HG03045 (cell line): Measurements from ENCODE around the gene LRRC15.

Experiments used
- ATAC-seq: cut with Tn5 transposase; IDR thresholded peaks from one replicate; pipeline ENCODE4 v1.9.1; 2021; ENCODE audit warnings: mild to moderate bottlenecking, moderate library complexity; ENCODE audit not compliant: unreplicated experiment

Gene LRRC15

DNA sequence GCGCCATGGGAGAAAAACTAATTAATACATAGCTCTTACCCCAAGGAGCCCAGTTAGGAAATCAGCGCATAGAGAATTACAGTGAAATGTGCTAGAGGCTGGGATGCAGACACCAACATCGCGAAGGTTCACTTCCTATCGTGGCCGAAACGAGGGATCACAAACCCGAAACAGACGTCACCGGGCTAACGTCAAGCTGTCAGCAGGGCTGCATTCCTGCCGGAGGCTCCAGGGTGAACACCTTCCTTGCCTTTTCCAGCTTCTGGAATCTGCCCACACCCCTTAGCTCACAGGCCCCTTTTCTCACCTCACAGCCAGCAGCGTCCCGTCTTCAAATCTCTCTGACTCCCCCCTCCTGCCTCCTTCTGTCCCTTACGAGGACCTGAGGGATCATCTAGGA is 16.5 kb upstream of the LRRC15 start:
- no peak for ATAC-seq

DNA sequence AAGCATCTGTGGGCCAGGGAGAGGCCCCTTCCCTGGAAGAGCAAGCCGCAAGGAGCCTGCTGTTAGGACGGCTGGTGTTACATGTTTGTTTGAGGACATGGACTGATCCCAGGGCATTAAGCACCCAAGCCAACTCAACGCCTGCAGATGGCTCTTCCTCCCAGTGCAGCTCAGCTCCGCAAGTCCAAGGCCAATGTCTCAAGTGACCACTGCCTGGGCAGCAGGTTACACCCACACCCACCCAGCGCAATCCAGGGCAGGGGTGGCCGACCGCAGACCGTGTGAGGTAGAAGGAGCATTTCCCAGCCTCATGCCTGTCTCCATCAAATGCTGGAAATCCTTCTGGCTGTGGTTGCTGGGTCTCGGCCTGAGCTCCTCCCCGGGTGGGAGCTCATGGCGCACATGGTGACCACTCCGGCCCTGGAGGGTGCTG is 15.0 kb upstream of the LRRC15 start:
- ATAC-seq, result no peak

DNA sequence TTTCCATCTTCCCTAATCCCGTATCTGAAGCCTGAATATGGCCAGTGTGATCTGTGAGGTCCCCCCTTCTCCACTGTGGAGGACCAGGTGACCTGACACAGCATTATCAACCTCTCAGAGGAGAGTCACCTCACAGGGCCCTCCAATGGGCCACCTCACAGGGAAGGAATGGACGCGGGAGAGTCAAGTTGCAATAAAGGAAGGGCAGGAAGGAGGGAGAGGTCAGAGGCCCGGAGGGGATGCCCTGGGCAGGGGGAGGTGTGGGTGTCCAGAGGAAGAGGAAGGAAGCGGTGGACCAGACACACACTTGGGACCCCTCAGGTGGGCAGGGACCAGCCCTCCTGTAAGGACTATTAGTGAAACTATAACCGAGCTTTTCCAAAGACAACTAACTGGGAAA is 14.6 kb upstream of the LRRC15 start:
- no peak for ATAC-seq

DNA sequence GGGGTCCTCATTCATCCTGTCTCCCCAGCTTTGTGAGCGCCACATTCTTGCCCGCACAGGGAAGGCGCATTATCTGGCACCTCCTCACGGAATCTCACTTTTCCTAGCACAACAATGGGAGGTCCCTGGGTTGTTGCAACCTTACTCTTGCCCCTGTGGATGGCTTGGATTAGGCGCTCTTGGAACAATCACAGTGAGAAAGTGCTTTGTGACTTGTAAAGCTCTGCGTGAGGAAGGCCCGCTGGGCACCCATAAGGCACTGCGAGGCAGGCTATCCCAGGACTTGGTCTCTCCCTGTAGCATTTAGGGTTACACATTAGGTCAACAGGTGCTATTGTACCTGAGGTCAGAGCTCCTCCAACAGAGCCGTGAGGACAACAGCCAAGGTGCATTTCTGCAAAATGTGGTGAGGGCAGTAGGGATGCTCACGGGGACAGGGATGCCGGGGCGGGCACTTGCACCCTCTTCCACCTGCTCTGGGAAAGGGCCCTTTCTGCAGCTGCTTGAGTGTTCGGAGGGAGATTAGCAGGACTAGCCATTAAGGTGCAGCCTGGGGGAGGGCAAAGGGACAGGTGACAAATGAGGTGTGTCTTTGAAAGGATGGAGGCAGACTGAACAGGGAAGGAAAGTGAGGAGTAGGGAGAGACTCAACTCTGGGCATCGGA is 13.9 kb upstream of the LRRC15 start:
- no peak for ATAC-seq

DNA sequence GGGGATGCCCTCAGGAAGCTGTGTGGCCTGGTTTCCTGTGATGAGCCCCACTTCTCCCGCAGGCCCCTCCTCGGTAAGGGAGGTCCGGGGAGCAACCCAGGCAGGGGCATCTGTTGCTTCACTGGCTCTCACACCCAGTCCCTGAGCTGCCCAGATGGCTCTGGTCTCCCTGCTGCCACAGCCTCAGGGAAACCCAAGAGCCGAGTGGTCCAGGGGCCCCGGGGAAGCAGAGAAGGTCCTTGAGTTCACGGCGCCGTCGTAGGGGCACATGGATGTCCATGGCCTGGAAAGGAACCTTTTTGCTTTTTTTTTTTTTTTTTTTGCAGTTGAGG is 13.3 kb upstream of the LRRC15 start:
- no peak for ATAC-seq

DNA sequence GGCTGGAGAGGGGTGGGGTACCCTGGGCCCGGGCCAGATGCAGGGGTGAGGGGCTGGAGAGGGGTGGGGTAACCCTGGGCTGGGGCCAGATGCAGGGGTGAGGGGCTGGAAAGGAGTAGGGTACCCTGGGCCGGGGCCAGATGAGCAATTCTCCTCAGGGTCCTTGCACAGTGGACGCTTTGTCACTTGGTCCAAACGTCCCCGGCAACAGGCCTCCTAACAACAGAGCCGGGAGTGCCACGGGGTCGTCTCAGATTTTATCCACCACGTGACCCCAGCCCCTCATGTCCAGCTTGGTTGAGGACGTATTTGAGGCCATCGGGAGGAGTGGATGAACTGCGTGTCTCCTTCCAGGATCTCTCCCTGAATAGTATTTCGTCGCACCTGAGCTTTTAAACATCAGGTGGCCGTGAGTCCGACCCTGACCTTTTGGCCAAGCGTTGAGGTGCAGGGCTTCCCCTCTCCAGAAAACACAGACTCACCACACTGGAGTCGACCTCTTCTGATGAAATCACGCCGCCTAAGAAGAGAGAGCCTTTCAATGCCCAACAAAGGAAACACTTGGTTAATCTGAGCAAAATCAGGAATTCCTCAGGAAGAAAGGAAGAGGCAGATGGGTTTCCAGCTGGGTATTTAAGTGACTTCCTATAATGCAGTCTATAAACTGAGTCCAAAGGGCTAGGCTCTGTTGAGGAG is 12.8 kb upstream of the LRRC15 start:
- ATAC-seq, result no peak

DNA sequence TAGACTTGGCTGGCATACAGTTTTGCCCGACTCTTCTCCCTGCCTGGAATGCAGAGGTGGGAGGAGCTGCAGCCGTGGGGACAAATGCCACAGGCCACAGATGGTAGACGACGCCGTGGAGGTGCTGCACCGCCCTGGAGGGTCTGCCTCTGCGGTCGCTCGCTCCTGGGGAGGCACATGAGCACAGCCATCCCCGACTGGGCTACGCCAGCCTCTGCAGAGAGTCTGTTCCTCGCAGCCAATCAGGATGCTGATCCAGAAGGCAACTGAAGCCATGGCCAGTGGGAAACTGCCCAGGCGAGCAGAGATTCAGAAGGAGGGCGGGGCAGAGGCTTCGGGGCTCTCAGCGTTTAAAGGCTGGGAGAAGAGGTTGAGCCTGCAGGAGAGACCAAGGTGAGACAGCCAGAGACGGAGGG is 11.9 kb upstream of the LRRC15 start:
- ATAC-seq, result no peak

DNA sequence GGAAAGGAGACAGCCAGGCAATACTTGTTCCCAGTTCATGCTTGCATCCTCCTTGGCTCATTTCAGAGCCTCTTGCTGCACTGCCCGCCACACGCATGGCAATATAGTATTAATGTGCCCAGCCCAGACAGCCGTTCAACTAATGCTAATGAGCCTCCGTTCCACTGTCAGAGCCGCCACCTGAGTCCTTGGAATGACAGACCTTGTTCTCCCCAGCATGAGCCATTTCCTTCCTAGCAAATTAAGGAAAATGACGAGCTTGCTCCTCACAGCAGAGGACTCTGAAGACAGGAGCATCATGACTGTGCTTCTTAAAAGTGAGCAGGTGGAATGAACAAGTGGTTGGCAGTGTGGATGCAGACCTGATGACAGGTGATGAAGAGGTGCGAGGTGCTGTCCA is 10.8 kb upstream of the LRRC15 start:
- ATAC-seq, result no peak

DNA sequence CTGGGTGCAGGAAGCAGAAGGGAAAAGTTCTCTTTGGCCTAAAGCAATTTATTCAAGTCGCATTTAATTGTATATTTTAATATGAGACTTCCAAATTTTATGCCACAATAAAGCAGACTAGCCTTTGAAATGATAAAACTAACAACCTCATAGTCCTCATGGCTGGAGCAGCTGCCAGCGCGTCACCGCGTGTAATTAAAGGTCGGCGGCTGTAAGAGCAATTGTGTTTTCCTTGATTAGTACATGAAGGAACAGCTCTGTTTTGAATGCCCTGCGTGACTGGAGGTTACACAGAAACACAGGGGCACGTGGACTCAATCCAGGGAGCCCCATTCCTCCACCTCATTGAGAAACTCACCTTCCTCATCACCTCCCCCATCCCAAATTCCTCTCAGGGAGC is 10.1 kb upstream of the LRRC15 start:
- no peak for ATAC-seq

DNA sequence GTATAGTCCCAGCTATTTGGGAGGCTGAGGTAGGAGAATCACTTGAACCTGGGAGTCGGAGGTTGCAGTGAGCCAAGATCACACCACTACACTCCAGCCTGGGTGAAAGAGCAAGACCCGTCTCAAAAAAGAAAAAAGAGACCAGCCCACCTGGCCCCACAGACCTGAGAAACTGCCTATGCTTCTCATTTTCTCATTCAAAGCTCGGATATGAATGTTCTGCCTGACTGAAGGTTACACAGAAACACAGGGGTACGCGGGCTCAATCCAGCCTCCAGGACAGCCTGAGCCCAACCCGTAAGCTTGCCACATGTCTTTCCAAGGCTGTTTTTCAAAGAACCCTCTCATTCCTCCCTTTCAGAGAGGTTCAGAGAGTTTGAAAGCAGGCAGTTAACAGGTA is 9.7 kb upstream of the LRRC15 start:
- no peak for ATAC-seq

DNA sequence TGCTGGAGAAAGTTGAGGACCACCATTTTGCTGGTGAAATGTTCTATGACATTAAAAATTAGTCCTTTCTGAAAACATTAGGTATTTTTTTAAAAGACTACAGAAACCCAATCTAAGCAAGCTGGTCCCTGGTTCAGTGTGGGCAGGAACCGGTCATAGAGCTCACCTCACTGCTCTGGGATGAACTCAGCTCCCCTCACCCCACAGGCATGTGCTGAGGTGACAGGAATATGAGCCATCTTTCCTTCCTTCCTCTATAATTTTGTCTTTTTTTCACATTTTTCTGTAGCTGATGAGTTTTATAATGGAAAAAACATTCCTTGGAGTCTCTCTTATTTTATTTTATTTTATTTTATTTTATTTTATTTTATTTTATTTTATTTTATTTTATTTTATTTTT is 8.2 kb upstream of the LRRC15 start:
- ATAC-seq, result no peak

DNA sequence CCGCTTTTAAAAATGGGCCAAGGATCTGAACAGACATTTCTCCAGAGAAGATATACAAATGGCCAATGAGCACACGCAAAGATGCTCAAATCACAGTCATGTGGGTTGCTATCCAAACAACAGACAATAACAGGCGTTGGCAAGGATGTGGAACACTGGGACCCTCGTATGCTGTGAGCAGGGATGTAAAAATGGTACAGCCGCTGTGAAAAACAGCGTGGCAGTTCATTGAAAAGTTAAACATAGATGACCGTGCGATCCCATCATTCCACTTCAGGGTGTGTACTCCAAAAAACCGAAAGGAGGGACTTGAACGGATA is 6.7 kb upstream of the LRRC15 start:
- ATAC-seq, result no peak

DNA sequence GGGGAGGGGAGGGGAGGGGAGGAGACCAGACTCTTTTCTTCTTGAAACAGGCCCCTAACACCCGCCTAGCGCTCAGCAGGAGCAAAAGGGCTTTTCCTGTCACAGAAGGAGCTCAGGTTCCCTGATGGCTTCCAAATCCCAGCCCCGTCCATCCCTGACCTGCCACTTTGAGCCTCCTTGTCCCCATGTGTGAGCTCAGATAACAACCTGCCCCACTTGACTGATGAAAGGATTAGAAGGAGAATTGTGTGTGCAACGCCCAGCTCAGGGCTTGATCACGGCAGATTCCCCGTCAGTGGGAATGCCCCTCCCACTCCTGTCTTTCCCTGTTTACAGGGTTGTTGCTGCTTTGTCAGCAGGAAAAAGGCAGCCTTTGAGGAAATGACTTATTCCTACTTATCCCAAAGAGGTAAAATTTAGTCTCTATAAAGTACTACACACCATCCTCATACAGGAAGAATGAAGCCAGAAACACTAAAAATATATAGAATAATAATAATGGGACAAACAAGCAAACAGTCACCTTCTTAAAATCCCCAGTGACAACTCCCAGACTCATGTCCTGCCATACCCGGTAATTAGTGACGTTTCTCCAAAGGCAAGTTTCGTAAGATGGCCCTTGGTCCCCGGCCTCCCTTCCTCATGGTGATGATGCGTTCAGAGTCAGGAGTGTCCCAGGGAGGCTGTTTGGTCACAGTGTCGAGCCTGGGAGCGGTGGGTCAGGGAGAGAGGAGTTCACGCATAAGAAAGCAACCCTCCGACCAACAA is 6.1 kb upstream of the LRRC15 start:
- ATAC-seq, result no peak

DNA sequence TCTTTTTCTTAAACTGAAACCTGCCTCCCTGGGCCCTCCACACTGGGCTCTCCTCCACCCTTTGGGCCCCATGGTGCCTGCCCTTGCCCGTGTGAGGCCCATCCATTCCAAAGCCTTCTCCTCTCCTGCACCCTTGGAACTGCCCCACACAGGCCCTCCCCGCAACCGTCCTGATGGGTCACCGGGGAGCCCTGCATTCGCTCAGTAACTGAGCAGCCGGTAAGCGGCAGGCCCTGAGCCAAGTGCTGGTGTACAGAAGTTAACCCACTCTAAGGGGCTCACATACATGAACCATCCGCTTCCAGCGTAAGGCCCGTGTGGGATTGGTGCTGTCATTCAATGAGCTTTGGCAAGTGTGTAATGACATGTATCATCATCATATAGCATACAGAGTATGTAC is 5.4 kb upstream of the LRRC15 start:
- ATAC-seq, result no peak

DNA sequence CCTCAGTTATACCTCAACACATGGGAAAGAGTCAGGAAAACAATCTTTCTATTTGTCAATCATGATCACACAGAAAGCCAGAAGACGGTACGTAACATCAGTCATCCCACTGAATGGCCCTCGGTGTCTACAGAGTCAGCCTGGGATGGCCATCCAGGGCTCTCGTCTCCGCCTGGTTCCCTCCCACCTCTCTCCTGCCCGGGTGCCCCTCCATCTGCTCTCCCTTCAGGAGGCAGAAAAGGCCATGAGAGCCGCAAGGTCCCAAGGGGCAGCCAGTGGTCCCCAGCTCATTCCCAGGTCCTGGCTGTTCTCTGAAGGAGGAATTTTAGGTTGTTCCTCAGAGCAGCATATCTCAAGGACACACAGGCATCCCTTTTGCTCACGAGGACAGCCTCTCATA is 4.4 kb upstream of the LRRC15 start:
- no peak for ATAC-seq

DNA sequence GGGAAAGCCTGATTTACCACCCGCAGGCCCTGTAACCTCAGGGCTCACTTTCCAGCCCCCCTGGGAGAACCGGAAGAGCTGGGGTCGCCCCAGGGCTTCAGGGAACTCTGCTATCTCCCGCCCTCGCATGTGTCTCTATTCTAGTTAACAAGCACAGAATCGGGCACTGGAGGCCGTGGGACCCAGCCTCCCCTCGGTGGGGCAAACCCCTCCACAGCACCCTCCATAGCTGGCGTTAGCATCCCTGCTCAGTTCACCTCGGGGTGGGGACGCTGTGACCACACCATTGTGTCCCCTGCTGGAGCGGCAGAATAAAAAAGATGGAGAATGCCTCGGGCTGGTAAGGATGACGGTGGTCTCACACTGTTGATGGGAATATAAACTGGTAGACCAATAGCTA is 3.5 kb upstream of the LRRC15 start:
- no peak for ATAC-seq

DNA sequence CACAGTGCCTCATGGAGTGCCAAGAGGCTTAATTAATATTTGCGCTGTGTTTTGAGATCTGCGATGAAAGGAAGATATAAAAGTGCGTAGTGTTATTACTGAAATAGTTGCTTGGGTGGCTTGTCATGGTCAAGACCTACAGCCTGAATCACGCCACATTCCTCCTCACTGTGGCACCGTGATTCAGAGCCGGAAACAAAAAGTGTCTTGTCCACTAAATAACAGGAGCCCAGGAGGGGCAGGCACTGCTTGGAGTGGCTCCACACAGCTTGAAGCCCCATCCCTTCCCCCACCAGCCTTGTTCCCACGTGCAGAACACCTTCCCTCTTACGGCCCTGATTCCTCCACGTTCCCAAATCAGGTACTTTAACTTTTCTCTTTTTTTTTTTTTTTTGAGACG is 1.2 kb upstream of the LRRC15 start:
- ATAC-seq, result no peak

DNA sequence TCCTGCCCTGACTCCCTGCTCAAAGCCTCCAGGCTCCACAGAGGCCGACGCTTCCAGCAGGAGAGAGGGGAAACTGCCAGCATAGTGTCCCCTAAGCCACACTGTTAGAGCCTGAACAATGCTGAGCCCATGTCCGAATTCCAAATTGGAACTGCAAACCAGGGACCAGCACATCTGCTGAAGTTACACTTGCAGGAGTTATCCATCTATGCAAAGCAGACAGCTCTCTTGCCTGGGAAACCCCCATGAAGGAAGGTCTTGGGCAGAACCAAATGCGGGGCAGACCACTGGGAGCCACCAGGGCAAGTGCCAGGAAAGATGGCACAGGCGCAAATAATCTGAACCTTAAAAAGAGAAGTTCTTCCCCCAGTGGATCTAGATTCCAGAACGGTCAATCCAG is 625 bp downstream of the LRRC15 start:
- no peak for ATAC-seq

DNA sequence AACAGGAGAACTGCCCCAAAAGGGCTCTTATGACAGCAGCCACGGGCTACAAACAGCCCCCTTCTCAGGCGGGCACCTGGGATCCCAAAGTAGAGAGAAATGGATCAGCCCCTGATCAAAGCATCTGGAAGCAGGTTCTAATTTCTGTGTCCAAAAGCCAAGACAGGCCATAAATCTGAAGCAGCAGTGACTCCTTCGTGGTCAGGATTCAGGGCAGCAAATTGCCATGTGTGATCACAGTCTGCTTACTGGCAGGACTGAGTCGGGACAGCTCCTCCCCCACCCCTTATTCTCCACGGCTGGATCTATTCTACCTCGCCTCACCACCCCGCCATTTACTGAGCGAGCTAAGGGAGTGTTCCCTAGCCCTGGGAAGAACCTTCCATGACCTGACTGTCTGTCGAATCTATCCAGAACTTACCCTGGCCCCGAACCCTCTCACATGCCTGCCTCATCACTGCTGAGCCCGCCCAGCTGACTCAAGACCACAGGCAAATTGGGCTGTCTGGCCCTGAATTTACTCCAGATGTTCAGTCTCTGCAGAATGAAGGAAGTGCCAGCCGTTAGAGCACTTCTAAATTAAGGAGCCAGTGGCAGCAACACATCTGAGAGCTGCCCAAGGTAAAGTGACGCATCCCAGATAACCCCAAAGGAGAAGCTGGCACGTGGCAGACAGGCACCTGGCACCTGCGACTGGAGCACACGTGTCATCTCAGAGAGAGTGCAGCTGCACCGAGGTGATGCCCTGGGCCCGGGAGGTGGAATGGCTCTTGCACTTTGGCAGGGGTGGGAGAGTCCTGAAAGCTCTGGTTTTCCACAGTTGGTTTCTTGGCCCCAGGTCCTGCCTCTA is 1.3 kb downstream of the LRRC15 start:
- ATAC-seq, result no peak

DNA sequence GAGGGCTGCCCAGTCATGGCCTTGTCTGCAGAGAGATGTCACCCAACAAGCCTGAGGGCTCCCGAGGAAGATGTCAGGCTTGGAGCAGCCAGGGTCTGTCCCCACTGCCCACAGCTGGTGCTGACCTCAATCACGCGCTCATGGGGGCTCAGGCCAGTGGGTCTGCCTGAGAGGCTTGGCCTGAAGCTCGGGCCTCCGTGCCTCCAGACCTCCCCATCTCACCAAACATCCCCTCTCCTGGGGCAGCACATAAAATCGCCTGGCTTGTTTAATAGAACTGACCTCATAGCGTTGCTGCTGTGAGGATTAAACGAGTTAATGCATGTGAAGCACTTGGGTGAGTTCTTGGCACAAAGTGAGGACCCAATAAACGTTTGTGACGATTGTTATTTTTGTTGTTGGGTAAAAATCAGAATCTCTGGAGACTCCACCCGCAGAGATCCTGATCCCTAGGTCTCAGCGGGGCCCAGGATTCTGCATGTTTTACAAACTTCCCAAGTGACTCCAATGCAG is 3.5 kb downstream of the LRRC15 start:
- no peak for ATAC-seq

DNA sequence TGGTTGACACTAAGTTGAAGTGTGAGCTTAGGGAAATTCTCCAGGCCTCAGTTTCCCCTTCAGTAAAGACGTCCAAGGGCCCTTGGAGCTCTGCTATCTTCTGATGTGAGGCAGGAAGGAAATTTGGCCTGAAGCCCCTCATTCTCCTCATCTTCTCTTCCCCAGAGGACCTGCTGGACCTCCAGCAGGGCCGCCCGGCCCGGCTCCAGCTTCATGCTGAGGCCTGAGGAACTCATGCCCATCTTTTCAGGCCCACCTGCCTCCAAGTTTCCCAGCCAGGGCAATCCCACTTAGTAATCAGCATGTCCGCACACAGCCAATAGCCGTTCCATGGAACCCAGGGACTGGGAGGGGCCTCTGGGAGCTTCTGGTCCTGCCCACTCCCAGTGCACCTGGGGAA is 4.0 kb downstream of the LRRC15 start:
- no peak for ATAC-seq
